Right lobe of liver (tissue), 4 donors: ENCODE data around the gene PDCD7.

Experiments used
- POLR2A ChIP-seq: fragments of 450-650 bp; IDR thresholded peaks from one replicate; pipeline ENCODE4 v1.6.1; 2017; ENCODE audit warnings: antibody characterized with exemption, mild to moderate bottlenecking
- TF ChIP-seq, protein P1 (sequence below), 4 donors: fragments of 200-600 bp in 3 of 4; fragments of 450-650 bp in 1 of 4; IDR thresholded peaks; one replicate each; pipeline versions ENCODE4 v1.5.1 to v1.8.0; 2016 to 2022; ENCODE audit warnings: antibody characterized with exemption in 4 of 4, mild to moderate bottlenecking in 2 of 4
- donor health status: DM: no; HTN: no; CAD: no.
- donor health status: DM: no; HTN: no; CAD: no.
- donor health status: DM: no; HTN: yes; CAD: no.

DNA sequence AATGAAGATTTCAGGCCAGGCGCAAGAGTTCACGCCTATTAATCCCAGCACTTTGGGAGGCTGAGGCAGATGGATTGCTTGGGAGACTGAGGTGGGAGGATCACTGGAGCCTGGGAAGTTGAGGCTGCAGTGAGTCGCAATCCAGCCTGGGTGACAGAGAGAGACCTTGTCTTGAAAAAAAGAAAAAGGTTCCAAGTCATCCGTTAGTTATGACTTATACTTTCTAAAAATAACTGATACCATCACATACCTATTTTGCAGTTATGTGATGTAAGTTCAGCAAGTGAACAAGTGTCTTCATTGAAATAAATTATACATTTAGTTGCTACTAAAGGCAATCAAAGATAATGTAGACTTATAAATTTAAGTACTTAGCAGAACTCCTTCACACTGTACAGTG, 29.4 kb upstream of the PDCD7 start:
- TF ChIP-seq, protein P1, sequence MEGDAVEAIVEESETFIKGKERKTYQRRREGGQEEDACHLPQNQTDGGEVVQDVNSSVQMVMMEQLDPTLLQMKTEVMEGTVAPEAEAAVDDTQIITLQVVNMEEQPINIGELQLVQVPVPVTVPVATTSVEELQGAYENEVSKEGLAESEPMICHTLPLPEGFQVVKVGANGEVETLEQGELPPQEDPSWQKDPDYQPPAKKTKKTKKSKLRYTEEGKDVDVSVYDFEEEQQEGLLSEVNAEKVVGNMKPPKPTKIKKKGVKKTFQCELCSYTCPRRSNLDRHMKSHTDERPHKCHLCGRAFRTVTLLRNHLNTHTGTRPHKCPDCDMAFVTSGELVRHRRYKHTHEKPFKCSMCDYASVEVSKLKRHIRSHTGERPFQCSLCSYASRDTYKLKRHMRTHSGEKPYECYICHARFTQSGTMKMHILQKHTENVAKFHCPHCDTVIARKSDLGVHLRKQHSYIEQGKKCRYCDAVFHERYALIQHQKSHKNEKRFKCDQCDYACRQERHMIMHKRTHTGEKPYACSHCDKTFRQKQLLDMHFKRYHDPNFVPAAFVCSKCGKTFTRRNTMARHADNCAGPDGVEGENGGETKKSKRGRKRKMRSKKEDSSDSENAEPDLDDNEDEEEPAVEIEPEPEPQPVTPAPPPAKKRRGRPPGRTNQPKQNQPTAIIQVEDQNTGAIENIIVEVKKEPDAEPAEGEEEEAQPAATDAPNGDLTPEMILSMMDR (IDR thresholded peaks at IDR 0.05): no peak
- no peak for TF ChIP-seq POLR2A
